H9 (cell line): ENCODE data around the gene NCKAP5. TPM values are rescaled to one million over a fixed set of nuclear protein-coding genes. Genes with fewer than 3 reads are reported as not detected.

Experiments
- DNase-seq: peaks from one replicate; pipeline ENCODE4 v3.0.0-alpha.2; 2017
- H2AFZ ChIP-seq: one replicate; pipeline ENCODE4 v1.6.1; 2013; ENCODE audit warnings: mild to moderate bottlenecking, low read length, control low read depth, moderate library complexity
- H2AK5ac ChIP-seq: 2 replicates; pipeline ENCODE4 v1.6.1; 2013; ENCODE audit warnings: low read length, control low read depth, mixed read lengths; ENCODE audit not compliant: insufficient read length
- H2BK120ac ChIP-seq: one replicate; pipeline ENCODE4 v1.6.1; 2013; ENCODE audit warnings: low read depth, mild to moderate bottlenecking, low read length, control low read depth, inconsistent platforms; ENCODE audit not compliant: poor library complexity, severe bottlenecking
- H2BK12ac ChIP-seq: 2 replicates; pipeline ENCODE4 v1.6.1; 2013; ENCODE audit warnings: low read length, control low read depth, mixed read lengths, low read depth; ENCODE audit not compliant: insufficient read length
- H2BK15ac ChIP-seq: 2 replicates; pipeline ENCODE4 v1.6.1; 2013; ENCODE audit warnings: low read depth, low read length, control low read depth
- H2BK20ac ChIP-seq: one replicate; pipeline ENCODE4 v1.6.1; 2013; ENCODE audit warnings: low read depth, mild to moderate bottlenecking, low read length, control low read depth, inconsistent platforms; ENCODE audit not compliant: poor library complexity, severe bottlenecking
- H2BK5ac ChIP-seq: 2 replicates; pipeline ENCODE4 v1.6.1; 2013; ENCODE audit warnings: low read length, control low read depth, mixed read lengths; ENCODE audit not compliant: insufficient read length
- H3K14ac ChIP-seq: 2 replicates; pipeline ENCODE4 v1.6.1; 2013; ENCODE audit warnings: low read length, control low read depth; ENCODE audit not compliant: insufficient read depth
- H3K18ac ChIP-seq: 2 replicates; pipeline ENCODE4 v1.6.1; 2013; ENCODE audit warnings: low read depth, mild to moderate bottlenecking, mixed read lengths, low read length, control low read depth; ENCODE audit not compliant: insufficient read length
- H3K23ac ChIP-seq: 2 replicates; pipeline ENCODE4 v1.6.1; 2013; ENCODE audit warnings: low read length, control low read depth, mixed read lengths, low read depth; ENCODE audit not compliant: insufficient read length
- H3K23me2 ChIP-seq: 2 replicates; pipeline ENCODE4 v1.6.1; 2013; ENCODE audit warnings: low read depth, mild to moderate bottlenecking, mixed read lengths, low read length, control low read depth; ENCODE audit not compliant: insufficient read length, poor library complexity, severe bottlenecking
- H3K27ac ChIP-seq: 2 replicates; pipeline ENCODE4 v1.5.1; 2013; ENCODE audit warnings: low read length, control low read depth, mixed read lengths, low read depth; ENCODE audit not compliant: insufficient read length
- H3K27me3 ChIP-seq: 2 replicates; pipeline ENCODE4 v1.6.1; 2013; ENCODE audit warnings: low read length, control low read depth, inconsistent platforms; ENCODE audit not compliant: insufficient read depth
- H3K4ac ChIP-seq: 2 replicates; pipeline ENCODE4 v1.6.1; 2013; ENCODE audit warnings: low read depth, mild to moderate bottlenecking, control low read depth, inconsistent platforms, low read length, moderate library complexity
- H3K4me1 ChIP-seq: 2 replicates; pipeline ENCODE4 v1.6.1; 2013; ENCODE audit warnings: low read length, control low read depth, inconsistent platforms; ENCODE audit not compliant: insufficient read depth
- H3K4me2 ChIP-seq: 2 replicates; pipeline ENCODE4 v1.6.1; 2013; ENCODE audit warnings: low read length, control low read depth, mixed read lengths; ENCODE audit not compliant: insufficient read length, insufficient read depth
- H3K56ac ChIP-seq: 2 replicates; pipeline ENCODE4 v1.6.1; 2013; ENCODE audit warnings: low read depth, mild to moderate bottlenecking, mixed read lengths, low read length, control low read depth; ENCODE audit not compliant: insufficient read length
- H3K79me1 ChIP-seq: 2 replicates; pipeline ENCODE4 v1.6.1; 2013; ENCODE audit warnings: low read depth, mild to moderate bottlenecking, moderate library complexity, low read length, control low read depth, inconsistent platforms; ENCODE audit not compliant: insufficient read depth, poor library complexity, severe bottlenecking
- H3K79me2 ChIP-seq: 2 replicates; pipeline ENCODE4 v1.6.1; 2013; ENCODE audit warnings: low read length, control low read depth, inconsistent platforms; ENCODE audit not compliant: insufficient read depth
- H3K9ac ChIP-seq: 2 replicates; pipeline ENCODE4 v1.6.1; 2013; ENCODE audit warnings: low read length, control low read depth, mixed read lengths; ENCODE audit not compliant: insufficient read length; ENCODE audit errors: extremely low read depth
- H3K9me3 ChIP-seq: one replicate; pipeline ENCODE4 v1.6.1; 2013; ENCODE audit warnings: low read depth, low read length, inconsistent platforms; ENCODE audit not compliant: control insufficient read depth
- H3T11ph ChIP-seq: one replicate; pipeline ENCODE4 v1.6.1; 2013; ENCODE audit warnings: mild to moderate bottlenecking, low read length, control low read depth, inconsistent platforms
- H4K20me1 ChIP-seq: one replicate; pipeline ENCODE4 v1.6.1; 2013; ENCODE audit not compliant: control insufficient read depth, insufficient read length, insufficient read depth
- H4K5ac ChIP-seq: 2 replicates; pipeline ENCODE4 v1.6.1; 2013; ENCODE audit warnings: low read depth, mild to moderate bottlenecking, mixed read lengths, low read length, control low read depth; ENCODE audit not compliant: insufficient read length
- H4K8ac ChIP-seq: replicated peaks from 2 replicates; pipeline ENCODE4 v1.6.1; 2013; ENCODE audit warnings: low read length, control low read depth, mixed read lengths, low read depth; ENCODE audit not compliant: insufficient read length
- H4K91ac ChIP-seq: 2 replicates; pipeline ENCODE4 v1.6.1; 2013; ENCODE audit warnings: low read depth, mild to moderate bottlenecking, moderate library complexity, mixed read lengths, low read length, control low read depth; ENCODE audit not compliant: insufficient read length
- H3K27ac Mint-ChIP-seq, 3 experiments: 2 replicates in 2 of 3; 3 replicates in 1 of 3; pipeline ENCODE4 v1.8.0; 2020 to 2021; ENCODE audit warnings: mixed read lengths in 3 of 3, mild to moderate bottlenecking in 1 of 3, moderate library complexity in 1 of 3
- H3K27me3 Mint-ChIP-seq: 2 replicates; pipeline ENCODE4 v1.8.0; 2021; ENCODE audit warnings: low read depth, mild to moderate bottlenecking, moderate library complexity, mixed read lengths
- H3K36me3 Mint-ChIP-seq, 3 experiments: 2 replicates in 2 of 3; 3 replicates in 1 of 3; pipeline ENCODE4 v1.8.0; 2020 to 2021; ENCODE audit warnings: low read depth in 3 of 3, mixed read lengths in 3 of 3; ENCODE audit not compliant: insufficient read depth in 1 of 3
- H3K4me1 Mint-ChIP-seq, 2 experiments: 2 replicates each; pipeline ENCODE4 v1.8.0; 2020; ENCODE audit warnings: mixed read lengths in 2 of 2
- H3K4me3 Mint-ChIP-seq, 2 experiments: 2 replicates in 1 of 2; 3 replicates in 1 of 2; pipeline ENCODE4 v1.8.0; 2020 to 2021; ENCODE audit warnings: mild to moderate bottlenecking in 2 of 2, mixed read lengths in 2 of 2, moderate library complexity in 1 of 2
- H3K9me3 Mint-ChIP-seq, 2 experiments: 2 replicates in 1 of 2; 3 replicates in 1 of 2; pipeline ENCODE4 v1.8.0; 2020; ENCODE audit warnings: mild to moderate bottlenecking in 2 of 2, mixed read lengths in 2 of 2, moderate library complexity in 1 of 2
- CTCF ChIP-seq: fragments of 200-600 bp; sonication (generic); conservative IDR thresholded peaks from 3 replicates; pipeline ENCODE4 v1.8.0; 2021; ENCODE audit warnings: antibody characterized with exemption, mild to moderate bottlenecking
- WGBS: extraction: QIAGEN DNeasy Blood & Tissue Kit; methylation state at CpG from one replicate; pipeline ENCODE4 v1.1.7; 2013; ENCODE audit warnings: missing lambda C conversion rate, low lambda C conversion rate, mixed read lengths; ENCODE audit not compliant: insufficient read length; ENCODE audit errors: extremely low coverage; 5-methylcytosine and 5-hydroxymethylcytosine counted together
- total RNA-seq: library from RNA; stranded (reverse); gene quantifications from 2 replicates; pipeline ENCODE4 v1.2.1, GENCODE V29; 2021

NCKAP5 gene
- total RNA-seq, 1 experiment from 2014 or later, result 0.26 TPM

DNA sequence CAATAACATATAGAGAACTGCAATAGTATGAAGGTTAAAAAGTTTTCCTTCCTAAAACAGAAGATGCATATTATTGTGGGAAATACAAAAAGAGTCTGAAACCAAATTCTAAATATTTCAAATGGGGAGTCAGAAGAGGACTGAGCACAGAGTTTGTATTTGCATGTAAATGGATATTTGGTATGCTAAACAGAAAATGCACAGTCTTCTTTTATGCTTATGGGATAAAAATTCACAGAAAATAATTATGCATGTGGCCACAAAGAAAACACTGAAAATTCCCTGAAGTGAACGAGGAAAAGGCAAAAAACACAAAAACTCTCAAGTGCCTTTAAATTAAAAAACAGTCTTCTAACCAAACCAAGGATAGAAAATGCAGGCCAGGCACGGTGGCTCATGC lies 142.7 kb downstream of the NCKAP5 start:
- no peak overlapping the region for H2BK20ac ChIP-seq
- no peak overlapping the region for H2BK120ac ChIP-seq
- no peak overlapping the region for H3K9ac ChIP-seq
- no peak overlapping the region for H3K18ac ChIP-seq
- H3K4ac ChIP-seq, result no peak overlapping the region
- H3T11ph ChIP-seq, result no peak overlapping the region
- H3K4me2 ChIP-seq, result no peak overlapping the region
- DNase-seq, result no peak
- no peak overlapping the region for H2AFZ ChIP-seq
- H4K8ac ChIP-seq, result no peak overlapping the region
- no peak overlapping the region for H4K5ac ChIP-seq
- H2BK15ac ChIP-seq, result no peak overlapping the region
- Mint-ChIP-seq H3K27ac (no peak overlapping the region), H3K9me3 (peaks cover 2 to 3% of the 10 kb centered on the region in 2 experiments; a peak in 3 of 5 replicates), H3K27me3 (no peaks in the 10 kb centered on the region), H3K36me3 (no peaks in the 10 kb centered on the region; a peak in 1 of 7 replicates), H3K4me3 (no peak overlapping the region), H3K4me1 (peaks cover 35 to 36% of the 10 kb centered on the region in 2 experiments)
- no peaks in the 10 kb centered on the region for H4K20me1 ChIP-seq
- H3K14ac ChIP-seq, result no peak overlapping the region
- no peaks in the 10 kb centered on the region for H3K79me1 ChIP-seq
- H3K9me3 ChIP-seq, result no peaks in the 10 kb centered on the region
- H2AK5ac ChIP-seq, result no peak overlapping the region
- H3K56ac ChIP-seq, result no peak overlapping the region
- no peak overlapping the region for H3K23ac ChIP-seq
- H3K27ac ChIP-seq, result no peak overlapping the region
- TF ChIP-seq CTCF, result no peak
- peaks cover 8% of the 10 kb centered on the region; the same call in 1 of the 2 replicates for H3K4me1 ChIP-seq
- H4K91ac ChIP-seq, result no peak overlapping the region
- no peaks in the 10 kb centered on the region for H3K27me3 ChIP-seq
- no CpG with 5 or more reads among the region's 2 CpGs for WGBS
- no peaks in the 10 kb centered on the region for H3K79me2 ChIP-seq
- no peaks in the 10 kb centered on the region for H3K23me2 ChIP-seq
- no peak overlapping the region for H2BK12ac ChIP-seq
- H2BK5ac ChIP-seq, result no peak overlapping the region
